HG03354 (cell line): ENCODE results near the gene AOX1.
"Not testable (repeated sequence)": the region's sequence is repeated elsewhere in the genome, so short reads cannot be mapped to it uniquely, and the experiment has no call there.

ENCODE experiments used
- ATAC-seq: cut with Tn5 transposase; IDR thresholded peaks from one replicate; pipeline ENCODE4 v1.9.1; 2021; ENCODE audit warnings: mild to moderate bottlenecking; ENCODE audit not compliant: unreplicated experiment, poor library complexity, severe bottlenecking

The AOX1 gene

GRCh38 chr2:200661477-200661876, 75.7 kb downstream of the AOX1 start:
- ATAC-seq: no peak

- ATAC-seq: no peak
These were observed 76.9 kb downstream of the AOX1 start for GRCh38 chr2:200662727-200663126.

DNA sequence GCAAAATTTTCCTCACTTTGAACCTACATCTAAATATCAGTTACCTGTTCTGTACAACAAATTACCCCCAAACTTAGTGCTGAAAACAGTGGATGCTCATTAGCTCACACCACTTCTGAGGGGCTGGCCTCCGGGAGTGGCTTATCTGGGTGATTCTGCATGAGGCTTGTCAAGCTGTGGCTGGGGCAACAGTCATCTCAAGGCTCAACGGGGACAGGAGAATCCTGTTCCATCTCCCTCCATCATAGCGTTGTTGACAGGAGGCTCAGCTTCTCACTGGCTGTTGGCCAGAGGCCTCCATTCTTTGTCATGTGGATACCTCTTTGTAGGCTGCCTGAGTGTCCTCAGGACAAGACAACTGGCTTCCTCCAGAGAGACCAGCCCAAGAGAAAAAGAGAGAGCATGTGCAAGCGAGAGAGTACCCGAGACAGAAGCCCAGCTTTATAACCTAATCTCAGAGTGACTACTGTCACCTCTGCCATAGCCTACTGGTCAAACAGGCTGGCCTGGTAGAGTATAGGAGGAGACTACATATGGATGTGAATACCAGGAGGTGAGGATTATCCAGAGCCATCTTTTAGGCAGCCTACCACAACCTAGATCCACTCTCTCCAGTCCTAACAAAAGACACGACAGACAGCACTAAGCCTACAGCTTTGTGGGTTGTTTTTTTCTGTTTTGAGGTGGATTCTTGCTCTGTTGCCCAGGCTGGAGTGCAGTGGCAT, 79.1 kb downstream of the AOX1 start:
- no peak for ATAC-seq

- ATAC-seq: no peak
These were observed 80.0 kb downstream of the AOX1 start for GRCh38 chr2:200665626-200666453.

DNA sequence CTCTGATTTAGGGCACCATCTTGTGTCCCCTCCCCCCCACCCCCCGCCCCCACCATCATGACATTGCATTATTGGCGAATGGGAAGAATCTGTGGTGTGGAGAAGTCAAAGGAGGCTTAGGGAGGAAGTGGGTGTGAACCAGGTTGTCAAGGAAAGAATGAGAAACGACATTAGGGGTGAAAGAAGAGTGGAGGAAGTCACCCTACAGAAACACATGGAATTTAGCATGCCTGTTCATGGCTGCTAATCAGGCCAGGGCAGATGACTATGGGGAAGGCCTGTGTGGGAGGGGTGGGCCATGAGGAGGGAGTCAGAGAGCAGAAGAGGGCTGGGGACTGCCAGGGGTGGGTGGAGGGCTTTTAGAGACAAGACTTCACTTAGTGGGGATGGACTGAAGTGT, 81.6 kb downstream of the AOX1 start:
- ATAC-seq: no peak

DNA sequence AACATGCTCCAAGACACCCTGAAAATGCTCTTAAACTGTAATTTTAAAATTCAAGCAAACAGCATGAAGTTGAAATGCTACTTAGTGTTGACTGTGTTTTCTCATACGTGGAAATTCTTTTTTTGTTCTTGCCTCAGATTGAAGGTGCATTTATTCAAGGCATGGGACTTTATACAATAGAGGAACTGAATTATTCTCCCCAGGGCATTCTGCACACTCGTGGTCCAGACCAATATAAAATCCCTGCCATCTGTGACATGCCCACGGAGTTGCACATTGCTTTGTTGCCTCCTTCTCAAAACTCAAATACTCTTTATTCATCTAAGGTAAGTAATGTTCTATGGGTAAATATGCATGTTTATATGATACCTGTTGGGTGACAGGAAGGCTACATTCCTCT, 82.7 kb downstream of the AOX1 start:
- no peak for ATAC-seq

- ATAC-seq: no peak
These were observed 83.5 kb downstream of the AOX1 start for GRCh38 chr2:200669308-200669707.

DNA sequence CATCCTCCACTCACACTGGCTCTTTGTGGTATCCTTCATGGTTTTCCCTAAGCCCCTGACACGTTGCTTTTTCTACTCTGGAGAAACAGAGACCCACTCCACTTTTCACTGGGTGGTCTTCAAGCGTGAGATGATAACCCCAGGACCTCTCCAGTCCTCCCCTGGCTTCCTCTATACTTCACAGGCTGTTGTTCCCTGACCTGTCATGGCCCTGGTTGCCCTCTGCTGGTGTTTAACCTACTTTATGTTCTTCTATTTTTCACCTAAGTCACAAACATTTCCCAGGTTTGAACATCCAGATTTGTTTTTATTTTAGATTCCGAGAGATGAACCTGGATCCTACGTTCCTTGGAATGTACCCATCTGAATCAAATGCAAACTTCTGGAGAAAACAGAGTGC, 84.5 kb downstream of the AOX1 start:
- ATAC-seq: no peak

GRCh38 chr2:200670751-200671150, 84.9 kb downstream of the AOX1 start:
- ATAC-seq: no peak

DNA sequence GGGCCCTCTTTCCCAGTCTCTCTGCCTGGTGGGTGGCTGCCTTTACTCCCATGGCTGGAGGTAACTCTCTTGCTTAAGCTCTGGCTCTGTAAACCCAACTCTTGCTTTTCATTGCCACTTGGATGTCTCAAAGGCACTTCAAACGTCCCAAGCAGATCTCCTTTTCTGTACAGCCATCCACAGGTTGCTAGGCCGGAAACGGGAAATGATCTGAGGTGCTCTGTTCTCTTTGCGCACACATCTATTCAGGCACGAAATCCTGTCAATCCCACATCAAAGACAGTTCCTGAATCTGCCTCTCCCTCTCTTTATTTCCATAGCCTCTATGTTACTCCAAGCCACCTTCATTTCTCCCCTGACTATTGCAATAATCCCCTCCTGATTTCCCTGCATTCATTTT, 87.4 kb downstream of the AOX1 start:
- ATAC-seq: no peak

- no peak for ATAC-seq
These were observed 89.0 kb downstream of the AOX1 start for GRCh38 chr2:200674837-200675236.

DNA sequence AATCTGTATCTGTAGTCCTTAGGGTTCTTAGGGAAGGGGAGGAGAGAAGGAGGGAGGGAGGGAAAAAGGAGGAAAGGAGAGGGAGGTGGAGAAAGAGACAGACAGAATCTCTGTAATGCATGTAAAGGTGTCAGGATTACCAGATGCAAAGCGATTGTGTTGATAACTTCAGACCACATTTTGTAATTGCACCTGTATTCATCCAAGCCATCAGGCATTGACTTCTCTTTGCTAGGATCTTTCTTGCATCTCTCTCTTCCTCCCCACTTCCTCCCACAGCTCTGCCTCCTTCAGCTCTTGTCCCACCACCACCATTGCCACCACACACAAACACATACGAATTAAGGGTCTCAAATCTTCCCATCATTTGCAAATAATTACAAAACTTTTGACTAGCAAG, 91.4 kb downstream of the AOX1 start:
- no peak for ATAC-seq

DNA sequence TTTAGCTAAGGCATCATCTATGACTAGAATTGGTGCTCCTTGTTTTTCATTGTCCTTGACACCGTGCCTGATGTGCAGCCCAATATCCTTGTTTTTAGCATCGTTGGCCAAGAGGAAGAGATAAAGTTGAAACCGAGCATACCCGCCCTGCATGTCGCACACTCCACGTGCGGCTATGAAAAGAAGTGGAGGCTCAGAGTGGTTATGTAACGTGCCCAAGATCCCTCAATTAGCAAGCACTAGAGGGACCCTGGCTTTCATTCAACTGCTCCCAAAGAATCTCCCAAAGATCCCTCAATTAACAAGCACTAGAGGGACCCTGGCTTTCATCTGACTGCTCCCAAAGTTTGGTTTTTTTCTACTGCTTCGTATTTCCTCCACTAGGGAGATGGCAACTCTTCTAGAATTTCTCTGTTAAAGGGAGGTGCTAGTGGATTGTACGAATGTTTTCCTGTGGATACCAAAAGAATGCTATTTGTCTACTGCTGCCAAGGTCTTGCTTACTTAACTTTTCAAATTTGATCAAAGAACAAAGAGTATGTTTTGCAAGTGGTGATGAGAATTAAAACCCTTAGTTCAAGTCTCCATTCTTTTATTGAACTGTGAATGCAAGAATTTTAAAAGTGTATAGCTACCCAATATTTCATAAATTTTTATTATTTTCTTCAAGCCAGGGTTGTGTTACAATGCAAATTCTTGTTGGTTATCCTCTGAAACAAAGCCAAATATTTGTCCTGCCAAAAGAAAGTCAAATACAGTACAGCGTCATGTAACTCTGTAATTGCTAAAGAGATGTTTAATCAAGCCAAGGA, 92.1 kb downstream of the AOX1 start:
- no peak for ATAC-seq

DNA sequence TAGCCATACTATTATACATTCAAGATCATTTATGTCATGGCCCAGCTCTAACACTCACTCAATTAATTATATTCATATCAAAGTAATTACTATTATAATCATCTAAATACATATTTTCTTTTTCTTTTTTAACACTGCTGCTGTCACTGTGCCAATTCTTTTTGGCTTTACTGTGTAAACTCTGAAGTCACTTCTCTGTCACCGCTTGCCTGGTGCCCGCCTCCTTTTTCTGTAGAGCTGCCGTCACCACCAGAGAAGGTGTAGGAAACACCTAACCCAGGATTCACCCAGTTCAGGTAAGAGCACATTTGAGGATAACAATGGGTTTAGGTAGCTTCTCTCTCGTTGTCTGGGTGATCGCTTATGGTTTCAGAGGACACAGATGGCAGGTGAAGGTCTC, 93.3 kb downstream of the AOX1 start:
- no peak for ATAC-seq

DNA sequence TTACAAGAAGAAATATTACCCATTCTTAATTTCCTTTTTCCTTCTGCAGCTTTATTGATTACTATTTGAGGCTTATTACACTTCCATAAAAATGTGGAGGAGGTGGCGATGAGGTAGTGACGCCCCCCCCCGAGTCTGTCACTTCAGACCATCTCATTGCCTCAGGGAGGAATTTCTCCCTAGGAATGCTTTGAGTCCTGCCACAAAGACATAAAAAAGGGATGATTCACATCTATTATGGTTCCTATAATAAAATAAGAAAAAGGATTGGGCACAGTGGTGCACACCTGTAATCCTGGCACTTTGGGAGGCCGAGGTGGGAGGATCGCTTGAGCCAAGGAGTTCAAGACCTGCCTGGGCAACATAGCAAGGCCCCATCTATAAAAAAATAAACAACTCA, 93.7 kb downstream of the AOX1 start:
- no peak for ATAC-seq

GRCh38 chr2:200681697-200682096, 95.9 kb downstream of the AOX1 start:
- no peak for ATAC-seq

- ATAC-seq: not testable (repeated sequence)
These were observed 96.6 kb downstream of the AOX1 start for GRCh38 chr2:200682407-200682806.

DNA sequence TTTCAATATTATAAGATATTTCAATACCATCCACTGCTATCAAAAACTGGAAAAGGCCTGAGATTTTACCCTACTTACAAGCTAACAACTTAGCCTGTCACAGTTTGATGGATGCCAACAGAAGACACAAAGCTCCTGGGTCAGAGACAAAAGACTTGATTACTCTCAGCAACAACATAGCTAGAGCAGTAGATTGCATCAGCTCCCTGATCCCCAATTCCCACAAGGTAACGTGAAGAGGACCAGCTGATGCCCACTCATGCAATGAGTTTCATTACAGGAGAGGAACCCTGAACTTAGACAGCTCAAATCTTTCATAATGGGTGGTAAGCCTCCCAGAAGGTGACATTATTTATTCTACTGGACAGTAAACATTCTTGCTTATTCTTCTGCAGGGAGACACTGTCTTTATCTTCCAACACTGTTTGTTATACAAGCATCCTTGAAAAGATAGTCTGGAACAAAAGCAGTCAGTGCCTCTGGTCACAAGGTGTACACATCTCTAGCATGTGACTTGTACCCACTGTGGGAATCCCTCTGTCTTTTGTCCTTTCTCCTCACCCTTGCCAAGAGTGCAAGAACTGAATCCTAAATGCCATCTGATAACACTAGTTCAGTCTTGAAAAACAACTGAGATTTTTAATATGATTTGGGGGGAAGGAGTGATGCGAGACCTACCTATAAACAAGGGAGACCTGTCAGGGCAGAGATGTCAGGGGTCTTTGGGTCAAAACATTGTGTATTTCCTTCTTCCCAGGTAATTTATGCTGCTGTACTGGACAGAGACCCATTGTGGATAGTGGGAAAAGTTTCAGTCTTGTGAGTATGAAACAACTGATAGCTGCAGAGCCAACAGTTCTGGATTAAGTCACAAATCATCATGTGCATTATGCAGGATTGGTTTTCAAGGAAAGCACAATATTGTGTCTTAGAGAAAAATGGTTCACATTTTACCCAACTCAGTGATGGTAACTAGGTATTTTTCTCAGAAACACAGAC, 102.4 kb downstream of the AOX1 start:
- no peak for ATAC-seq

- no peak for ATAC-seq
These were observed 103.3 kb downstream of the AOX1 start for GRCh38 chr2:200689115-200689514.
